ENCODE data around the gene COL18A1. TPM values are rescaled to one million over a fixed set of nuclear protein-coding genes. Genes with fewer than 3 reads are reported as not detected.

The COL18A1 gene
- polyA plus RNA-seq, 6 donors from 2014 or later = 0.13 to 0.49 (median 0.21) TPM

DNA sequence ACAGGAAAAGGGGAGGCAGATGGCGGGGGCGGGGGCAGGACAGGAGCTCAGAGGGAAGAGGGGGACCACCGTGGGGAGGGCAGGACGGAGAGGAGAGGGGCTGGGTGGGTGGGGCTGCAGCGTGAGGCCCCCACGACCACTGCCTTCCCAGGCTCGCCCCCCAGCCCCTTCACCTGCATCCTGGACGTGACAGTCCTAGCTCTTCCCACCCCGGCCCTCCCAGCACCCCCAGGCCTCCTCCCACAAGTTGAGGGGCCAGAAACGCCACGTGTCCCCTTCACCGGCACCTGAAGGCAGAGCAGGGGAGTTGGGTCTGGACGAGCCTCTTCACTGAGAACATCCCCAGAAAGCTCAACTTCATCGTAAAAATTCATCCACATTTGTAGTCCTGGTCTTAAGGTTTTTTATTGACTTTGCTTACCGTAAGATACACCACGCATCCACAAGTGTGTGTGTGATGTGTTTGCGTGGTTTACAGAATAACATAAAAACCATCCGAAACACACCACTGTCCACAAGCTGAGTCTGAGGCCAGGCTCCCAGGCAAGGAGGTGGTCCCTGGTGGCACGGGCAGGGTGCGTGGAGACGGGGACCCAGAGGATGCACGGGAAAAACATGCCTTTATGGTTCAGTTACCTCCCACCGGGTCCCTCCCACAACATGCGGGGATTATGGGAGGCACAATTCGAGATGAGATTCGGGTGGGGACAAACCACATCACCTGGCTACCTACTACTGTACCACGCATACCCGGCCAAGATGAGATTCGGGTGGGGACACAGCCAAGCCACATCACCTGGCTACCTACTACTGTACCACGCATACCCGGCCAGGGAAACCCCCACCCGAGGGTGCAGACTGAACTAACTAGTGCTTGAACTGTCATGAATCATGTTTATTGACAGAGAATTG lies 13.9 kb upstream of the COL18A1 start:
- Mint-ChIP-seq H3K9me3 (no peaks in the 10 kb centered on the region), H3K4me1 (no peaks in the 10 kb centered on the region), H3K27ac (no peak overlapping the region), H3K36me3 (no peaks in the 10 kb centered on the region), H3K4me3 (no peak overlapping the region), H3K27me3 (peaks cover 6 to 23% (median 16%) of the 10 kb centered on the region in 3 donors)
- no peak for ATAC-seq (ENCODE audit: low read depth in 2 of 2)
- DNase-seq = no peak

- H3K27ac Mint-ChIP-seq = no peak overlapping the region
Observed at GRCh38 chr21:45391743-45392572, 13.0 kb upstream of the COL18A1 start.

DNA sequence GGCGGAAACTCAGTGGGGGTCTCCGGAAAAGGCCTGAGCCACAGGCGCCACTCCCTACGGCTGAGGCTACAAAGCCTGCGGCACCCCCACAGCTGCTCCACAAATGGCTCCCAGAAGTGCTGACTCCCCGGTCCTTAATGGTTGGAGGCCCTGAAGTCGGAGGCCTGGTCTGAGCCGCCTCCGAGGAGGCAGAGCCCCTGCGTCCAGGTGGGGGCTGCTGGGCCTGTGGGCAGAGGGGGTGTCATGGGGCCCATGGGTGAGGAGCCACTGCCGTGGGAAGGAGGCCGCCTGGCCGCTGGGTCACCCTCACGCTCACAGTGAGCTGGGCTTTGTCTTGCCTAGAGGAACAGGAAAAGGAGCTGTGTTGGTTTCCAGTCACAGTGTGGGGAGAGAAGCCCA lies 12.4 kb upstream of the COL18A1 start:
- Mint-ChIP-seq H3K36me3 (no peaks in the 10 kb centered on the region), H3K4me3 (no peak overlapping the region), H3K9me3 (no peaks in the 10 kb centered on the region), H3K27ac (no peak overlapping the region), H3K4me1 (no peaks in the 10 kb centered on the region), H3K27me3 (peaks cover 9 to 29% (median 16%) of the 10 kb centered on the region in 3 donors)
- ATAC-seq (ENCODE audit: low read depth in 2 of 2) (no peak), DNase-seq (no peak)

More at GRCh38 chr21:45391743-45392572, 13.0 kb upstream of the COL18A1 start:
- H3K4me1 Mint-ChIP-seq = no peaks in the 10 kb centered on the region
- no peak for DNase-seq
- peaks cover 9 to 29% (median 16%) of the 10 kb centered on the region in 3 donors for H3K27me3 Mint-ChIP-seq
- no peak for ATAC-seq (ENCODE audit: low read depth in 2 of 2)
- no peak overlapping the region for H3K4me3 Mint-ChIP-seq
- no peaks in the 10 kb centered on the region for H3K9me3 Mint-ChIP-seq
- no peaks in the 10 kb centered on the region for H3K36me3 Mint-ChIP-seq

DNA sequence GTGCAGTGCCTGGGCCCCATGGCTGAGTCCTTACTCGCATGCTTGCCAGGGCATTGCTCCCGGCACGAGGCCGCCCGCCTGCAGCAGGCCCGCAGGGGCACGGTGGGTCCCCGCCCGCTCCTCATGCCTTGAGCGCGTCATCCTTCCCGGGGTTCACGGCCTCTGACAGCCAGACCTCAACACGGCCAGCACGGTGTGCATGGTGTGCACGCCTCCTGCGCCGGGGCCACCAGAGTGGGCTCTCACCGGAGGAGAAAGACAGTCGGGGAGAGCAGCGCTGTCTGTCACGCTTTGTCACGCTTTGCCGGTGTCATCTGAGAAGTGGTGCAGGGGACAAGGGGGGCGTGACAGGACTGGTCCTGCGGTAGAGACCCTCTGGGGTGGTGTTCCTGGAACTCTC lies 11.9 kb upstream of the COL18A1 start:
- ATAC-seq (ENCODE audit: low read depth in 2 of 2) = no peak
- no peaks in the 10 kb centered on the region for H3K36me3 Mint-ChIP-seq
- no peaks in the 10 kb centered on the region for H3K9me3 Mint-ChIP-seq
- H3K27ac Mint-ChIP-seq = no peak overlapping the region
- H3K4me1 Mint-ChIP-seq = no peaks in the 10 kb centered on the region
- no peak for DNase-seq
- no peak overlapping the region for H3K4me3 Mint-ChIP-seq
- peaks cover 9 to 28% (median 16%) of the 10 kb centered on the region in 3 donors for H3K27me3 Mint-ChIP-seq

- peaks cover 9 to 23% (median 14%) of the 10 kb centered on the region in 3 donors for H3K27me3 Mint-ChIP-seq
- no peak overlapping the region for H3K4me3 Mint-ChIP-seq
- no peaks in the 10 kb centered on the region for H3K36me3 Mint-ChIP-seq
- H3K9me3 Mint-ChIP-seq = no peaks in the 10 kb centered on the region
- H3K27ac Mint-ChIP-seq = no peak overlapping the region
- no peaks in the 10 kb centered on the region for H3K4me1 Mint-ChIP-seq
- ATAC-seq (ENCODE audit: low read depth in 2 of 2) (no peak), DNase-seq (no peak)
Observed at GRCh38 chr21:45393833-45394638, 10.9 kb upstream of the COL18A1 start.

GRCh38 chr21:45396620-45396995 lies 8.4 kb upstream of the COL18A1 start:
- DNase-seq (no peak), ATAC-seq (ENCODE audit: low read depth in 2 of 2) (no peak)
- H3K9me3 Mint-ChIP-seq = peaks cover 6 to 16% (median 10%) of the 10 kb centered on the region in 7 donors
- peaks cover 17 to 35% (median 28%) of the 10 kb centered on the region in 3 donors for H3K27me3 Mint-ChIP-seq
- H3K36me3 Mint-ChIP-seq = peaks cover 0 to 8% of the 10 kb centered on the region in 2 donors
- no peak overlapping the region for H3K27ac Mint-ChIP-seq
- no peak overlapping the region for H3K4me3 Mint-ChIP-seq
- no peaks in the 10 kb centered on the region for H3K4me1 Mint-ChIP-seq

DNA sequence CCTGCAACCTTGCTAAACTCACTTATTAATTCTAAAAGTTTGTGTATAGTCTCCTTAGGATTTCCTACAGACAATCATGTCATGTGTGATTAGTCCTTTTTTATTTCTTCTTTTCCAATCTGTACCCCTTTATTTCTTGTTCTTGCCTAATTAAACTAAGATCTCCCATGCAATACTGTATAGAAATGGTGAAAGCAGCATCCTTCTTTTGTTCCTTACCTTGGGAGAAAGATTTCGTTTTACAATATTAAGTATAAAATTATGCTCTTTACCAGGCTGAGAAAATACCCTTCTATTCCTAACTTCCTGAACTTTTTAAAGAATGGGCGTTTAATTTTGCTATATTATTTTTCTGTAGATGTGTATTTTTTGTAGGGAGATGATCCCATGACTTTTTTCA lies 7.6 kb upstream of the COL18A1 start:
- H3K9me3 Mint-ChIP-seq = peaks cover 6 to 22% (median 12%) of the 10 kb centered on the region in 7 donors
- no peak for DNase-seq
- H3K4me3 Mint-ChIP-seq = no peak overlapping the region
- H3K27me3 Mint-ChIP-seq = peaks cover 23 to 43% (median 36%) of the 10 kb centered on the region in 3 donors
- no peaks in the 10 kb centered on the region for H3K4me1 Mint-ChIP-seq
- H3K36me3 Mint-ChIP-seq = peaks cover 0 to 9% of the 10 kb centered on the region in 2 donors
- ATAC-seq (ENCODE audit: low read depth in 2 of 2) = no peak
- H3K27ac Mint-ChIP-seq = no peak overlapping the region

- ATAC-seq (ENCODE audit: low read depth in 2 of 2) (no peak), DNase-seq (no peak)
- Mint-ChIP-seq H3K27me3 (peaks cover 40 to 63% (median 58%) of the 10 kb centered on the region in 3 donors), H3K27ac (no peak overlapping the region), H3K4me1 (peaks cover 7 to 12% (median 12%) of the 10 kb centered on the region in 3 donors), H3K9me3 (peaks cover 6 to 22% (median 12%) of the 10 kb centered on the region in 7 donors), H3K36me3 (peaks cover 0 to 22% of the 10 kb centered on the region in 2 donors), H3K4me3 (no peak overlapping the region)
Observed at GRCh38 chr21:45401054-45401518, 3.9 kb upstream of the COL18A1 start.

- H3K4me1 Mint-ChIP-seq = peaks cover 14 to 18% (median 18%) of the 10 kb centered on the region in 3 donors
- peaks cover 49 to 69% (median 68%) of the 10 kb centered on the region in 3 donors for H3K27me3 Mint-ChIP-seq
- peak overlapping the region in 5 of 8 donors; percentile 15 to 80 (median 42) for H3K4me3 Mint-ChIP-seq
- peaks cover 6 to 22% (median 12%) of the 10 kb centered on the region in 7 donors for H3K9me3 Mint-ChIP-seq
- ATAC-seq (ENCODE audit: low read depth in 2 of 2) = no peak
- peaks cover 0 to 22% of the 10 kb centered on the region in 2 donors for H3K36me3 Mint-ChIP-seq
- H3K27ac Mint-ChIP-seq = no peak overlapping the region
- no peak for DNase-seq
Observed at GRCh38 chr21:45401916-45402900, 2.8 kb upstream of the COL18A1 start.

- peaks cover 0 to 22% of the 10 kb centered on the region in 2 donors for H3K36me3 Mint-ChIP-seq
- H3K27ac Mint-ChIP-seq = peak overlapping the region in 1 of 6 donors; percentile 42
- H3K9me3 Mint-ChIP-seq = peaks cover 6 to 22% (median 12%) of the 10 kb centered on the region in 7 donors
- no peak for ATAC-seq (ENCODE audit: low read depth in 2 of 2)
- peaks cover 58 to 79% (median 79%) of the 10 kb centered on the region in 3 donors for H3K27me3 Mint-ChIP-seq
- no peak for DNase-seq
- H3K4me3 Mint-ChIP-seq = peak overlapping the region; percentile 66 to 92 (median 88)
- peaks cover 16 to 18% (median 18%) of the 10 kb centered on the region in 3 donors for H3K4me1 Mint-ChIP-seq
Observed at GRCh38 chr21:45403133-45403824, 1.7 kb upstream of the COL18A1 start.
